T47D (cell line): ENCODE measurements around the gene CFAP299.
"Not testable (repeated sequence)": the region's sequence is repeated elsewhere in the genome, so short reads cannot be mapped to it uniquely, and the experiment has no call there.

Experiments
- DNase-seq, 2 experiments: peaks; one replicate each; pipeline versions ENCODE4 v3.0.0 to v3.0.0-alpha.2; 2011 to 2012; ENCODE audit warnings: low read depth in 1 of 2, low spot score in 1 of 2
- JUND ChIP-seq: IDR thresholded peaks from 2 replicates; pipeline ENCODE4 v1.6.1; 2012; ENCODE audit warnings: low read depth
- in situ Hi-C: cut with HindIII; loops from 2 replicates; pipeline ENCODE4 v1.10.0; 2016; ENCODE audit warnings: low sequenced_read_pairs, low pct_unique_long_range_greater_than_20kb

Gene CFAP299

DNA sequence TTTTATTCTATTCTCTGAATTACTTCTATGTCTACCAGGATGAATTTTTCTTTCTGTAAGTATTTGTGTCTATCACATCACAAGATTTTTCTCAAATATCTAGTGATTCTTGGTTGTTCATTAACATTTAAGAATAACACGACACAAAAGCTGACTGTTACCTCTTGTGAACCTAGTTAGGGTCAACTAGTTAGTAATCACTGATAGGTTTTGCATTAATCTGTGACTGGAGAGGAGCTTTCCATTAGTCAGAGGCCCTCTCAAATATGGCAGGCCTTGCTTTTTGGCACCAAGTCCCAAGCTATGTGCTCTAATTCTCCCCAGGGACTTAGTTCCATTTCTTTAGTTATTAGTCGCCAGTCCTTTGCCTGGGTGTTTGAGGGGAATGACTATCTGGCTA, 259.2 kb downstream of the CFAP299 start:
- in situ Hi-C loops = no loop called here
- TF ChIP-seq JUND = no peak
- no peak for DNase-seq

GRCh38 chr4:80608281-80608980, 272.9 kb downstream of the CFAP299 start:
- in situ Hi-C loops = no loop called here
- DNase-seq = no peak

DNA sequence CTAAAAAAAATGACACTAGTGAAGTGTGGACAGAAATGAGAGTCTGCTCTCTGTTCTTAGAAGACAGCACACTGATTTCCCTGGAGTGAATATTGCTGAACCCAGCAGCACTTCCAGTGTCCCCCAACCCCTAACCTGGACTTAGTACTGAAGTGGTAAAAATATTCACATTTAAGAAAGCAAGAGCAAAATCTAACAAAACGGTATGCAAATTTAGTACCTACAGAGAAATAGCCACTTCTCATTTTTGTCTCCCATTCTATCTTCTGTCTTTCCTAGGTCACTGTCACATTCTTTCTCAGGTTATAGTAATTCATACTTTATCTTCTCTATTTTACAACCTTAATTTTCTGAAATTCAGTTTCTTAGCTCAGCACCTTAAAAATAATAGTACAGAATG, 274.7 kb downstream of the CFAP299 start:
- no peak for DNase-seq
- in situ Hi-C loops = no loop called here
- no peak for TF ChIP-seq JUND

More at GRCh38 chr4:80608281-80608980, 272.9 kb downstream of the CFAP299 start:
- TF ChIP-seq JUND = no peak

DNA sequence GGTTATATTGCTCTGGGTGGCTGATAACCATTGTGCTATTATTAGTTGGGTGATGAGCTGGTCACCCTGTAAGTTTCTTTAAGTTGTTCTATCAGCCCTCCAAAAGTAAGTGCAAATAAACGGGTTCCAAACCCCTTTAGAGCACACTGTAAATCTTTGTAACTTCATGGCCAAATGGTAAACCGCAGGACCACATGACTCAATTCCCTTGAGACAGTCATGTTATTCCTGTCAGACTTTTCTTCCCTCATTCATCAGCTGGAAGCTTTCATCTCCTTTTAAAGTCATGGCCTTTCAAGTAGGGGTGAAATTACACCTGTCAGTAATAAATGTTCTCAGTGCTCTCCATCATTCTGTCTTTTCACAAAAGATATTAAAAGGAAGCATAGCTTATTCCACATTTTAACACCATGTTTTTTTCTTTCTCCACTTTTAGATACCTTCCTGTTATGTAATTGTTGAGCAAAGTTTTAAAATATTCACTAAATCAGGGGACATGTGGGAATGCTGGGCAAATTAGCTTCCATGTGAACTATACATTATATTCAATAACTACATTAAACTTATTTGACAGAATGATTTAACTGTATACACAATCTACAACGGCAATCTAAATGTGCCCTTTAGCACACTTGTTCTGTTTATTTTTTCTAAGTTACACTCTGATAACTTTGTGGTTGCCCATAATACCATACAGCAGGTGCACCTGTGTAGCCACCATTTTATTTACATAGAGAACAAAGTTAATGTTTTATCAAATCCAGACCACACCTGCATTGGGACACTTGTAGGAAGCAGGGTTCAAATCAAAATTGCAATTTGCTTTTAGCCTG, 275.5 kb downstream of the CFAP299 start:
- no peak for TF ChIP-seq JUND
- DNase-seq = no peak
- in situ Hi-C loops = no loop called here

DNA sequence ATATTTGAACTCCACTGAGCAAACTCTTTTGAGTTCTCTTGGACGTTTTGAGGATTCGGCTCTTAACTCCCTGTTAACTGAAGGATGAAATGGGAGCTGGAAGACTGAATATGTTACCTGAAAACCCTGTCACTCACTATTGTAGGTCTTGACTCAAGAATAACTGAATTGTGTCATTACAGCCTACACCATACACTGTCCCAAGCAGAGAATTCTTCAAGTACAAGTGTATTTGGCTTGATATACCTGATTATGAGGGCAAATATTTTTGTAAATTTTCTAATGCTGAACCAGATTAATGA, 276.1 kb downstream of the CFAP299 start:
- in situ Hi-C loops = no loop called here
- no peak for TF ChIP-seq JUND
- no peak for DNase-seq

- in situ Hi-C loops = no loop called here
- DNase-seq = no peak
- no peak for TF ChIP-seq JUND
Measured at GRCh38 chr4:80613470-80613869, 277.9 kb downstream of the CFAP299 start.

DNA sequence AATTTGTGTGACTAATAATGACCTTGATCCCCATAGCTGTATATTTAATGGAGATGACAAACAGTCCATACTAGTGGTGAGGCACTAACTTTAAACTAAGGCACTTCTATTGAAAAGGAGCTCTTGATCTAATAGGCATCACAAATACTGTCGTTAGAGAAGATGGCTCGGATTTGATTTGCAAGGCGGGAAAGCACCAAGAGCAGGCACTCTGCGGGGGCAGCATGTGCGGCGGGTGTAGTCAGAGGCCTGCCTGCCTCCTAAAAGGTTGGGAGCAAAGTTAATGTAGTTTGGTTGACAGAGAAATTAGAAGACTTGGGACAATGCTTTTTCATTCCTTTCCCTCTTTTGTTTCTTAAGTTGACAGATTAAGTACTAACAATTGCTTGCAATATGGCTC, 278.8 kb downstream of the CFAP299 start:
- DNase-seq = no peak
- no peak for TF ChIP-seq JUND
- in situ Hi-C loops = no loop called here

DNA sequence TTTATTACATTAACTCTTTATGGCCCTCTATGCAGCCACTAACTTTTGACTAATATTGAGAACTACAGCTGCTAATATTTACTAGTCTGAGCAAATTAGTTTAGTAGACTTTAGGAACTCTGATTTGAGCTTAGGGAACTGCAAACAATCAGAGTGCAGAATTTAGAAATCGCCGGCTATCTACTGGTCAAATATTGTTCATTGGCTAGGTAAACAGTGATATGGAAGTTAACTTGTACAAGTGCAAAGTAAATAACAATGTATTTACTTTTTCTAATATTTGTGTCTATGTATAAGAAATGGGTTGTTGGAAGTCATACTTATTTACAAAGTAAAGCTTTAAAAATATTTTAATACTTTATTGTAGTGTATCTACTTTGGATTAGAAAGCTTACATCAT, 279.6 kb downstream of the CFAP299 start:
- no peak for TF ChIP-seq JUND
- in situ Hi-C loops = no loop called here

DNA sequence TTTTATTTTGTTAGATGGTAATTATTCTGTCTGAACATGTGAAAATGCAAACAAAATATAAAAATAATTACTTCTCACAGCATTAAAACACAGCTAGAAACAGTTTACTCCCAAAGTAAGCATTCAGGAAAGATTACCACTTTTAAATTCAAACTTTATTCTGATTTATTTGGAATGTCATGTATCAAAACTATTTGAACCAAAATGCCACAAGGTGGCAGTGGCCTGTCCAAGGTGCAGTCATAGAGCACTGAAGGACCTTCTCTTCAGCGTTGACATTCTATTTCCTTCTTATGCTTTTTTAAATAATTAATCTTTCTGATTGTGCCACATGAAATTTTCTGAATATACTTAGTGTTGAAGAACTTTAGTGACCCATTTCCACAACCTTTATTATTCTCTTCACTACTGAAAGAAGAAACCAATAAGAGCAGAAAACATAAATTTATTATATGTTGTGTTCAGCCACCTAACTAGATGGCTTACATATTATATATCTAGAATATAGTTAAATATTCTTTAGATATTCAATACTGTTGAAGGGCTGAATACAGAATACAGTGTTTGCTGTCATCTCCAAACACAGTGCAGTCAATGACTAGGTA, 283.6 kb downstream of the CFAP299 start:
- in situ Hi-C loops = no loop called here
- no peak for TF ChIP-seq JUND
- DNase-seq = peak in 1 of 2 experiments; percentile 49

More for the DNA sequence above, 279.6 kb downstream of the CFAP299 start:
- DNase-seq = no peak

DNA sequence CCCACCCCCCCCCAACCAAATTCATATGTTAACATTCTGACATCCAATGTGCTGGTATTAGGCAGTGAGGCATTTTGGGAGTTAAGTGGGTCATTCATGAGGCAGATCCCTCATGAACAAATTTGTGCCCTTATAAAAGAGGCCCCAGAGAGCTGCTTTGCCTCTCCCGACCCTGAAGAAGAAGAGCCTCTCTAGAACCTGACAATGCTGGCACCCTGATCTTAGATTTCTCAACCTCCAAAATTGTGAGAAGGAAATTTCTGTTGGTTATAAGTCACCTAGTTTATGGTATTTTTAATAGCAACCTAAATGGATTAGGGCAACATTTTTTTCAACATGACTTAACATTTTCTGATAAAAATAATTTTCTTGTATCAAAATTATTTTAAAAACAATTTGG, 296.3 kb downstream of the CFAP299 start:
- in situ Hi-C loops = no loop called here
- no peak for TF ChIP-seq JUND
- no peak for DNase-seq

DNA sequence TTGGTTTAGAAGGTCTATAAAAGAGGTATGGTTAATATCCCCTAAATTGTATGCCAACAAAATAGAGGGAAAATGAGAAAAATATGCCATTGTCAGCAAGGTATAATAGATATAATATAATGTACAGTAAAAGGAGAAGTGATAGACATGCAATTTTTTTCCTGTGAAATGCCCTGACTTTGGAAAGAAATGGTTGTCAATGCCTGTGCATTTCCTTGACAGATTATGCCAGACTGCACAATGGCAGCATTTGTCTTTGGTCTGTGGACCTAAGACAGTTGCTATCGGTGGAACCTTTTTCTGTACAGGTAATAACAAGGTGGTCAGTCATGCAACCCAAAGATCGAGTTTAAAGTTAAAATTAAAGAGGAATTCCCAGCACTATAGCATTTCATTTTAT, 301.7 kb downstream of the CFAP299 start:
- DNase-seq = no peak
- no peak for TF ChIP-seq JUND
- in situ Hi-C loops = no loop called here

DNA sequence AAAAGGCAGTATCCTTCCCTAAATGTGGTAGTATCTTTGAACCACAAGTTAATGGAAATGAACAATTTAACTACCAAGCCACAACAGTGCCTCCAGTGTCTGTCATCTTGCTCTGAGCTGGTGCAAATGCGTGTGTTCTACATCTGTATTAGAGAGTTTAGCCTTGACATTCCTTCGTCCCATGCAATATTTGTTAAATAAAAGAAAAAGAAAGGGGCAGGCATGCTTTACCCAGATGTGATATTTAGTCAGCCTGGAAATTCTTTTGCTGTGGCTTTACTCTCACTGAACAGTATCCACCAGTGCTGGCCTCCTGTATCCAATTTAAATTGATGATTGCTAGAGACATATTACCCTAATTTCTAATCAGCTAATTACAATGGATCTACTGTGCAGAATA, 310.5 kb downstream of the CFAP299 start:
- no peak for DNase-seq
- no peak for TF ChIP-seq JUND
- in situ Hi-C loops = no loop called here

DNA sequence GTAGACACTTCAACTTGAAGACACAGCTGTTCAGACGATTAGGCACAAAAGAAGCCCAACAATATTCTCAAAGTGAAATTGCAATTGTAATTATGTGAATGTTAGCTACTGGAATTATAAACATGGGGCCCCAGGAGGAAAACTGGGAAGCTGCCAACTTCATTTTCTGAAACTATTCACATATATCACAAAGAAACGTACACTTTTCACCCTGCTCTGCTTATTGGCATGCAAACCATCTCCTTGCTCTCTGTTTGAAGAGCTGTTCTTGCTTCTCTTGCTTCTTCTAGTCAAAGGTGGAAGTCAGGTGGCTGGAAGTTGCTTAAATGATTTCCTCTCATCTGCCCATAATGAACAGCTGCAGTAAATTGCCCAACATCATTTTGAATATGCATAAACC, 320.1 kb downstream of the CFAP299 start:
- TF ChIP-seq JUND = no peak
- in situ Hi-C loops = no loop called here
- no peak for DNase-seq

- DNase-seq, in situ Hi-C loops: not testable (repeated sequence)
Measured at GRCh38 chr4:80670118-80670517, 334.6 kb downstream of the CFAP299 start.
